ENCODE data around the gene BANF2.

The BANF2 gene

GRCh38 chr20:17748279-17748678 is 48.5 kb downstream of the BANF2 start:
- Histone ChIP-seq H4K8ac (ENCODE audit: low read length) (no peak overlapping the region), H3K23ac (ENCODE audit: low read length in 2 of 2) (no peak overlapping the region), H2AFZ (ENCODE audit: low read depth, low read length) (no peak overlapping the region), H3K9ac (ENCODE audit: low read length) (no peak overlapping the region), H3K27ac (ENCODE audit: low read length, poor library complexity, severe bottlenecking) (no peak overlapping the region), H2BK5ac (ENCODE audit: low read depth, low read length, poor library complexity, severe bottlenecking) (no peak overlapping the region), H2BK15ac (ENCODE audit: low read depth, poor library complexity, severe bottlenecking) (no peak overlapping the region), H3K18ac (ENCODE audit: low read depth in 1 of 2, low read length in 2 of 2) (no peak overlapping the region), H3K14ac (ENCODE audit: low read length in 2 of 2) (no peak overlapping the region), H3K4me1 (ENCODE audit: control insufficient read depth, insufficient read depth, low read depth, low read length) (peaks cover 10% of the 10 kb centered on the region), H3K4ac (ENCODE audit: low read depth in 1 of 2, low read length in 2 of 2) (no peak overlapping the region), H3K4me2 (ENCODE audit: low read length, poor library complexity, severe bottlenecking) (no peak overlapping the region), H3K79me1 (replicated peaks; ENCODE audit: low read length, poor library complexity, severe bottlenecking) (no peaks in the 10 kb centered on the region), H4K91ac (ENCODE audit: low read length) (no peak overlapping the region), H2AK5ac (ENCODE audit: low read length, severe bottlenecking) (no peak overlapping the region), H2BK12ac (ENCODE audit: low read length in 2 of 2) (no peak overlapping the region), H3K27me3 (ENCODE audit: control insufficient read depth in 1 of 2, insufficient read depth in 1 of 2, low read length in 2 of 2) (peaks cover 1 to 6% of the 10 kb centered on the region in 2 experiments), H2BK120ac (ENCODE audit: low read depth, low read length) (no peak overlapping the region), H3K9me3 (ENCODE audit: control insufficient read depth, low read length) (no peaks in the 10 kb centered on the region), H3K4me3 (ENCODE audit: insufficient read depth in 1 of 2, low read depth in 1 of 2, low read length in 2 of 2) (no peak overlapping the region), H3K36me3 (ENCODE audit: control insufficient read depth in 1 of 2, insufficient read depth in 2 of 2, low read depth in 1 of 2, low read length in 2 of 2) (no peaks in the 10 kb centered on the region)
- DNase-seq = no peak
- WGBS = 97% methylated on average over 4 of the region's 5 CpGs

DNA sequence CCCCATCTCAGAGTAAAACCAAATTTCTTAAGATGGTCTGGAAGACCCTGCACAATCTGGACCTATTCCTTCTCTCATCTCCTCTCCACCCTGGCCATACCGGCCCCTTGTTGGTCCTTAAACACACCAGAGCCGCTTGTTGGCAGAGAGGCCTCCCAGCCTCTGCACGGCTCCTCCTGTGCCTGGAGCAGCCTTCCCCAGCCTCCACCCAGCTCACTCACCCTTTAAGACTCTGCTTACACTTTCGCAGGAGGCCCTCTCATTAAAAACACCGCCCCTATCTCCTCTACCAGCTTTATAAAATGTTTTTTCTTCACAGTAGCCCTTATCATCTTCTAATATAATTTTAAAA is 49.8 kb downstream of the BANF2 start:
- Histone ChIP-seq H2BK5ac (ENCODE audit: low read depth, low read length, poor library complexity, severe bottlenecking) (no peak overlapping the region), H2BK12ac (ENCODE audit: low read length in 2 of 2) (no peak overlapping the region), H2AFZ (ENCODE audit: low read depth, low read length) (no peak overlapping the region), H2AK5ac (ENCODE audit: low read length, severe bottlenecking) (no peak overlapping the region), H3K18ac (ENCODE audit: low read depth in 1 of 2, low read length in 2 of 2) (no peak overlapping the region), H3K14ac (ENCODE audit: low read length in 2 of 2) (peak overlapping the region in 1 of 2 experiments; percentile 3), H3K4me1 (ENCODE audit: control insufficient read depth, insufficient read depth, low read depth, low read length) (peaks cover 10% of the 10 kb centered on the region), H3K4ac (ENCODE audit: low read depth in 1 of 2, low read length in 2 of 2) (no peak overlapping the region), H2BK120ac (ENCODE audit: low read depth, low read length) (no peak overlapping the region), H3K36me3 (ENCODE audit: control insufficient read depth in 1 of 2, insufficient read depth in 2 of 2, low read depth in 1 of 2, low read length in 2 of 2) (no peaks in the 10 kb centered on the region), H4K91ac (ENCODE audit: low read length) (no peak overlapping the region), H3K23ac (ENCODE audit: low read length in 2 of 2) (no peak overlapping the region), H3K79me1 (replicated peaks; ENCODE audit: low read length, poor library complexity, severe bottlenecking) (no peaks in the 10 kb centered on the region), H3K9ac (ENCODE audit: low read length) (no peak overlapping the region), H2BK15ac (ENCODE audit: low read depth, poor library complexity, severe bottlenecking) (no peak overlapping the region), H3K4me2 (ENCODE audit: low read length, poor library complexity, severe bottlenecking) (no peak overlapping the region), H4K8ac (ENCODE audit: low read length) (no peak overlapping the region), H3K9me3 (ENCODE audit: control insufficient read depth, low read length) (no peaks in the 10 kb centered on the region), H3K27me3 (ENCODE audit: control insufficient read depth in 1 of 2, insufficient read depth in 1 of 2, low read length in 2 of 2) (peaks cover 13 to 19% of the 10 kb centered on the region in 2 experiments), H3K4me3 (ENCODE audit: insufficient read depth in 1 of 2, low read depth in 1 of 2, low read length in 2 of 2) (no peak overlapping the region), H3K27ac (ENCODE audit: low read length, poor library complexity, severe bottlenecking) (no peak overlapping the region)
- no peak for DNase-seq
- 70% methylated on average over 3 of the region's 5 CpGs for WGBS

DNA sequence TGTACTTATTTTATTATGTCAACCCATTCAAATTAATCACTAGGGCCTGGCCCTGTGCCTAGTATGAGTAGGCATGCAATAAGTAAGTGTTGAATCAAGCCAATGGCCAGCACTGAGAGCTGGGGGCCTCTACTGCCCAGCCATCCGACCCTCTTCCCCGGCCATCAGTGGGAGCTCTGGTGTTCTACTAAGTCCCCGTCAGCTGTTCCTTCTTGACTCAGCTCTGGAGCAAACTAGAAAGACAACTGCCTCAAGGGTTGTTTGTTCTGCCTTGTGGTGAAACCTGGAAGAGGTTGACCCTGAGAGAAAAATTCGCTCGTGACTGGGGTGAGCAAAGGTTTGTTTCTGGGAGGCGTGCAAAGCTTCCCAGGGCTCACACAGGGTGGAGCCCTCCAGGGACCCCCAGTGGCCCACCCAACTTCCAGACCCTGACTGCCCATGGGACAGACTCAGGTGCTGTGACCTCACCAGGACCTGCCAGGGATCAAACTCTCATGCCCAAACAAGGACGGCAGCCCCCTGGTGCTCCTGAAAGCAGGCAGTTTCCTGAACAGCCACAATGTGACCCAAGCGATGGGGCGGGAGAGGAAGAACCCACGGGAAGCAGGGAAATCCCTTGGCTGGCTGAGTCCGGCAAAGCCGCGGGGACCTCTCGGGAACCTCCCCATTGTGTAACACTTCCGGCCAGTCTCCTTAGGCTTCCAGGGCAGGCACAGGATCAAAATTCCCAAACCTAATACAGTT is 50.4 kb downstream of the BANF2 start:
- Histone ChIP-seq H2BK15ac (ENCODE audit: low read depth, poor library complexity, severe bottlenecking) (peak overlapping the region; percentile 15), H3K9me3 (ENCODE audit: control insufficient read depth, low read length) (no peaks in the 10 kb centered on the region), H3K4me2 (ENCODE audit: low read length, poor library complexity, severe bottlenecking) (no peak overlapping the region), H3K27me3 (ENCODE audit: control insufficient read depth in 1 of 2, insufficient read depth in 1 of 2, low read length in 2 of 2) (peaks cover 13 to 24% of the 10 kb centered on the region in 2 experiments), H4K8ac (ENCODE audit: low read length) (no peak overlapping the region), H2BK12ac (ENCODE audit: low read length in 2 of 2) (peak overlapping the region; percentile 29 to 69), H3K14ac (ENCODE audit: low read length in 2 of 2) (peak overlapping the region in 1 of 2 experiments; percentile 79), H3K18ac (ENCODE audit: low read depth in 1 of 2, low read length in 2 of 2) (no peak overlapping the region), H3K4me1 (ENCODE audit: control insufficient read depth, insufficient read depth, low read depth, low read length) (peaks cover 10% of the 10 kb centered on the region), H3K36me3 (ENCODE audit: control insufficient read depth in 1 of 2, insufficient read depth in 2 of 2, low read depth in 1 of 2, low read length in 2 of 2) (no peaks in the 10 kb centered on the region), H2BK120ac (ENCODE audit: low read depth, low read length) (no peak overlapping the region), H3K79me1 (replicated peaks; ENCODE audit: low read length, poor library complexity, severe bottlenecking) (no peaks in the 10 kb centered on the region), H2BK5ac (ENCODE audit: low read depth, low read length, poor library complexity, severe bottlenecking) (no peak overlapping the region), H2AK5ac (ENCODE audit: low read length, severe bottlenecking) (no peak overlapping the region), H3K4me3 (ENCODE audit: insufficient read depth in 1 of 2, low read depth in 1 of 2, low read length in 2 of 2) (peak overlapping the region in 1 of 2 experiments; percentile 17), H3K9ac (ENCODE audit: low read length) (peak overlapping the region; percentile 30), H3K4ac (ENCODE audit: low read depth in 1 of 2, low read length in 2 of 2) (no peak overlapping the region), H2AFZ (ENCODE audit: low read depth, low read length) (no peak overlapping the region), H4K91ac (ENCODE audit: low read length) (no peak overlapping the region), H3K27ac (ENCODE audit: low read length, poor library complexity, severe bottlenecking) (no peak overlapping the region), H3K23ac (ENCODE audit: low read length in 2 of 2) (no peak overlapping the region)
- DNase-seq = no peak
- WGBS = 95% methylated on average over 15 of the region's 15 CpGs

- H3K9me3 ChIP-seq (ENCODE audit: control insufficient read depth, low read length) = no peaks in the 10 kb centered on the region
- H2BK5ac ChIP-seq (ENCODE audit: low read depth, low read length, poor library complexity, severe bottlenecking) = no peak overlapping the region
- H4K8ac ChIP-seq (ENCODE audit: low read length) = no peak overlapping the region
- no peak overlapping the region for H3K14ac ChIP-seq (ENCODE audit: low read length in 2 of 2)
- peaks cover 10% of the 10 kb centered on the region for H3K4me1 ChIP-seq (ENCODE audit: control insufficient read depth, insufficient read depth, low read depth, low read length)
- no peaks in the 10 kb centered on the region for H3K36me3 ChIP-seq (ENCODE audit: control insufficient read depth in 1 of 2, insufficient read depth in 2 of 2, low read depth in 1 of 2, low read length in 2 of 2)
- DNase-seq = no peak
- no peak overlapping the region for H4K91ac ChIP-seq (ENCODE audit: low read length)
- no peak overlapping the region for H3K4ac ChIP-seq (ENCODE audit: low read depth in 1 of 2, low read length in 2 of 2)
- no peak overlapping the region for H3K9ac ChIP-seq (ENCODE audit: low read length)
- no peak overlapping the region for H3K4me2 ChIP-seq (ENCODE audit: low read length, poor library complexity, severe bottlenecking)
- no peak overlapping the region for H2BK12ac ChIP-seq (ENCODE audit: low read length in 2 of 2)
- H3K18ac ChIP-seq (ENCODE audit: low read depth in 1 of 2, low read length in 2 of 2) = no peak overlapping the region
- no peak overlapping the region for H2BK15ac ChIP-seq (ENCODE audit: low read depth, poor library complexity, severe bottlenecking)
- no peak overlapping the region for H2AK5ac ChIP-seq (ENCODE audit: low read length, severe bottlenecking)
- H3K4me3 ChIP-seq (ENCODE audit: insufficient read depth in 1 of 2, low read depth in 1 of 2, low read length in 2 of 2) = no peak overlapping the region
- no peaks in the 10 kb centered on the region for H3K79me1 ChIP-seq (replicated peaks; ENCODE audit: low read length, poor library complexity, severe bottlenecking)
- no peak overlapping the region for H2BK120ac ChIP-seq (ENCODE audit: low read depth, low read length)
- peaks cover 13 to 28% of the 10 kb centered on the region in 2 experiments for H3K27me3 ChIP-seq (ENCODE audit: control insufficient read depth in 1 of 2, insufficient read depth in 1 of 2, low read length in 2 of 2)
- no peak overlapping the region for H3K23ac ChIP-seq (ENCODE audit: low read length in 2 of 2)
- H2AFZ ChIP-seq (ENCODE audit: low read depth, low read length) = no peak overlapping the region
- H3K27ac ChIP-seq (ENCODE audit: low read length, poor library complexity, severe bottlenecking) = no peak overlapping the region
- whole genome bisulfite sequencing = 92% methylated on average over 1 of the region's 2 CpGs
Observed at GRCh38 chr20:17750722-17751045, 50.9 kb downstream of the BANF2 start.

All from mesenchymal stem cell (in vitro differentiated cells and primary cell).